Measurements from ENCODE around the gene RNF151.

Gene RNF151

GRCh38 chr16:1975432-1976215 is 9.0 kb downstream of the RNF151 start:
- no peak for TF ChIP-seq CTCF (IDR thresholded peaks at IDR 0.05; ENCODE audit: low read depth, low read length, missing control alignments)
- no peak for DNase-seq (ENCODE audit: low read depth)
- no peak overlapping the region for H3K4me3 ChIP-seq (ENCODE audit: low read depth, low read length)

DNA sequence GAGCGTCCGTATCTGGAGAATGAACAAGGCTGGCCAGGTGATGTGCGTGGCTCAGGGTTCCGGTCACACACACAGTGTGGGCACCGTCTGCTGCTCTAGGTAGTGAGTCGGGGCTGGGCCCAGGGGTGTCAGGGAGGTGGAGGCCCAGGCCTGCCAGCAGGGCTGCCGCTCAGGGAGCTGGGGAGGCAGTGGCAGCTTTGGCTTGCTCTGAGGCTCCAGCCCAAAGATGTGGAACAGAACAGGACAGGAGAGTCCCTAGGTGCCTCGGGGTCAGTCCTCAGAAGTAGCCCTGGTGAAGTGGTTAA is 9.5 kb downstream of the RNF151 start:
- DNase-seq (ENCODE audit: low read depth), result no peak

DNA sequence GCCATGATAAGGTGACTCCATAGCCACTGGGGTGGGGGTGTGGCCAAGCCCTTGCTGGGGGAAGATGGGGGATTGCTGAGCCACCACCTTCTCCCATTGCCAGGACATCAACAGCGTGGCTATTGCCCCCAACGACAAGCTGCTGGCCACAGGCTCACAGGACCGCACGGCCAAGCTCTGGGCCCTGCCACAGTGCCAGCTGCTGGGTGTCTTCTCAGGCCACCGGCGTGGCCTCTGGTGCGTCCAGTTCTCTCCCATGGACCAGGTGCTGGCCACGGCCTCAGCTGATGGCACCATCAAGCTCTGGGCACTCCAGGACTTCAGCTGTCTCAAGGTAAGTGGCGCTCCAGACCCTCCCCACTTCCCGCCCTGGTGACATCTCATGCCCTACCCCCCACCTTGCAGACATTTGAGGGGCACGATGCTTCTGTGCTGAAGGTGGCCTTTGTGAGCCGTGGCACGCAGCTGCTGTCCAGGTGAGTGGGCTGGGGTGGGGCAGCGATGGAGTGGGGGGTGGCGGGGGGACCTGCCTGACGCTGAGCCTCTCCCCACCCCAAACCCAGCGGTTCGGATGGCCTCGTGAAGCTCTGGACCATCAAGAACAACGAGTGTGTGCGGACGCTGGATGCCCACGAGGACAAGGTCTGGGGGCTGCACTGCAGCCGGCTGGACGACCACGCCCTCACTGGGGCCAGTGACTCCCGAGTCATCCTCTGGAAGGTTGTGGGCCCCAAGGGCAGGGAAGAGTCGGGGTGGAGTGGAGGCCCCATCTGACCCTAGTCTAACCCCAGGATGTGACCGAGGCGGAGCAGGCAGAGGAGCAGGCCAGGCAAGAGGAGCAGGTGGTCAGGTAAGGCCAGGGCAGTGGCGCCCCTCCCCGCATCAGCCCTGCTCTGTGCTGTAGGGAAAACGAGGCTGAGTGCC is 10.6 kb downstream of the RNF151 start:
- no peak for TF ChIP-seq CTCF (IDR thresholded peaks at IDR 0.05; ENCODE audit: low read depth, low read length, missing control alignments)
- H3K4me3 ChIP-seq (ENCODE audit: low read depth, low read length), result no peak overlapping the region
- no peak for DNase-seq (ENCODE audit: low read depth)

More for the DNA sequence above, 9.5 kb downstream of the RNF151 start:
- no peak overlapping the region for H3K4me3 ChIP-seq (ENCODE audit: low read depth, low read length)
- TF ChIP-seq CTCF (IDR thresholded peaks at IDR 0.05; ENCODE audit: low read depth, low read length, missing control alignments), result no peak

DNA sequence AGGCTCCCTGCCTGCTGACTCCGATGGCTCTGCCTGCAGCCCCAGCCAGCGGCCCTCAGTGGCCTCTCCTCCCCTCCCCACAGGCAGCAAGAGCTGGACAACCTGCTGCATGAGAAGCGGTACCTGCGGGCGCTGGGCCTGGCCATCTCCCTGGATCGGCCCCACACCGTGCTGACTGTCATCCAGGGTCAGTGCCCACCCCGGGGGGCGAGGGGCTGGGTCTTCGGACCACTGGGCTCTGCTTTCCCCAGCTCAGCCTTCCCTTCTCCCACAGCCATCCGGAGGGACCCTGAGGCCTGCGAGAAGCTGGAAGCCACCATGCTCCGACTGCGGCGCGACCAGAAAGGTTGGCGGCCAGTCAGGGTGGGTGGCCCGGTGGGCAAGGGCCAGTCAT is 11.2 kb downstream of the RNF151 start:
- no peak overlapping the region for H3K4me3 ChIP-seq (ENCODE audit: low read depth, low read length)
- TF ChIP-seq CTCF (IDR thresholded peaks at IDR 0.05; ENCODE audit: low read depth, low read length, missing control alignments), result no peak
- no peak for DNase-seq (ENCODE audit: low read depth)

- no peak for TF ChIP-seq CTCF (IDR thresholded peaks at IDR 0.05; ENCODE audit: low read depth, low read length, missing control alignments)
- no peak for DNase-seq (ENCODE audit: low read depth)
- no peak overlapping the region for H3K4me3 ChIP-seq (ENCODE audit: low read depth, low read length)
Observed at GRCh38 chr16:1978476-1979120, 11.9 kb downstream of the RNF151 start.

DNA sequence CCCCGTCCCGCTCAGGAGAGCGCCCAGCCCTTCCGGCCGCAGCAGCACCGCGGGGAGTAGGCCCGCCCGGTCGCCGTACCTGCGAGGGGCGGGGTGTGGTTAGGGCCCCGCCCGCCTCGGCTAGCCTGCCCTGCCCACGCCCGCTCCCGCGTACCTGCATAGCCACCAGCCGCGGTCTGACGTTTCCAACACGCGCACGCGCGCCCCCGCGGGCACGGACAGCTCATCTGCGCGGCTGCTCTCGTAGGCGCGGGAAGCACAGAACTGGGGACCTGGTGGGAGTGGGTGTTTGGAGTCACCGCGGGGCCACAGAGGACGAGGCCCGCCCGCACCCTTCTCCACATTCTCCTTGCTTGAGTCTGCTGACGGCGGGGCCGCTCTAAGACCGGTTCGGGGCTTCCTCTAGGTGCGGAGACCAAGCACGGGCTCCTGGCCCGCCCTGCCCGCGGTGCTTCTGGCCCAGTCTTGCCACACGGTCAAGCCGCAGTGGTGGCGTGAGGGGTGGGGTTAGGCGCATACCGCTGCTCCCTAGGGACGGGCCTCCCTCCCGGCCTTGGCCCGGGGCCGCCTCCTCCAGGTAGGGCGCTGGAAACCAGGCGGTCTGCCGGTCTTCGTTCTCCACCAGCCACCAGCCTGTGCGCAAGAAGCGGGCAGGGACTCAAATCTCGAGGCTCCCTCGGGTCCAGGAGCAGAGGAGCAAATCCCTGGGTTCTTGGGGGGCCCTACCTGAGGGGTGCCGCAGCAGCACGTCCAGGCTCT is 12.8 kb downstream of the RNF151 start:
- TF ChIP-seq CTCF (IDR thresholded peaks at IDR 0.05; ENCODE audit: low read depth, low read length, missing control alignments), result no peak
- H3K4me3 ChIP-seq (ENCODE audit: low read depth, low read length), result no peak overlapping the region
- no peak for DNase-seq (ENCODE audit: low read depth)

All from GM12864 (cell line).